Sigmoid colon (tissue), 7 donors: Measurements from ENCODE around the gene SLC12A5. TPM values are rescaled to one million over a fixed set of nuclear protein-coding genes. Genes with fewer than 3 reads are reported as not detected.

ENCODE experiments used
- polyA plus RNA-seq, 3 donors: library from polyadenylated mRNA; stranded (reverse); fragments of 200-250 nt; gene quantifications; one replicate each; pipeline ENCODE4 v1.2.3, GENCODE V29; 2013
- total RNA-seq, 4 donors: library from RNA; depleted of rRNA; stranded (reverse); fragments of >200 nt; gene quantifications; one replicate each; pipeline ENCODE4 v1.1.0, GENCODE V29; 2016
- donor health status: healthy with polysubstance abuse.
- donor health status: Bipolar disorder and iron deficiency.
- donor health status: healthy.

Gene SLC12A5
- total and polyA plus RNA-seq, 7 donors: 0.14 to 1.4 TPM; not detected in 5

Other genes with a start within 250 kb of the SLC12A5 start
- 1 to 10 TPM in 3 of 4 donors, not detected in 1; 2.9 to 7.7 (median 3.9) TPM for gene WFDC3, start 237.3 kb upstream of the SLC12A5 start, total RNA-seq
- 10 to 100 TPM in 2 of 3 donors, 1 to 10 TPM in 1; 4.6 to 19.2 (median 13.9) TPM for gene WFDC3, start 237.3 kb upstream of the SLC12A5 start, polyA plus RNA-seq
- 10 to 100 TPM; 33.0 to 59.9 (median 40.6) TPM for gene DNTTIP1, start 237.3 kb upstream of the SLC12A5 start, total RNA-seq
- gene DNTTIP1, start 237.3 kb upstream of the SLC12A5 start, polyA plus RNA-seq: 100 to 1,000 TPM in 1 of 3 donors, 10 to 100 TPM in 2; 51.9 to 107 (median 71.4) TPM
- gene UBE2C, start 216.6 kb upstream of the SLC12A5 start, total RNA-seq: 1 to 10 TPM in 1 of 4 donors, not detected in 3; 3.3 TPM
- gene UBE2C, start 216.6 kb upstream of the SLC12A5 start, polyA plus RNA-seq: 10 to 100 TPM; 12.6 to 90.3 (median 29.6) TPM
- gene TNNC2, start 201.9 kb upstream of the SLC12A5 start, total RNA-seq: 1 to 10 TPM in 1 of 4 donors, under 1 TPM in 1, not detected in 2; 0.95 to 1.6 TPM
- 10 to 100 TPM in 2 of 3 donors, 1 to 10 TPM in 1; 2.9 to 15.6 (median 10.2) TPM for gene TNNC2, start 201.9 kb upstream of the SLC12A5 start, polyA plus RNA-seq
- 10 to 100 TPM; 46.7 to 82.5 (median 52.2) TPM for gene SNX21, start 195.4 kb upstream of the SLC12A5 start, total RNA-seq
- 10 to 100 TPM; 10.4 to 16.8 (median 15.2) TPM for gene SNX21, start 195.4 kb upstream of the SLC12A5 start, polyA plus RNA-seq
- 10 to 100 TPM; 28.5 to 42.5 (median 35.0) TPM for gene ACOT8, start 171.8 kb upstream of the SLC12A5 start, total RNA-seq
- 100 to 1,000 TPM in 1 of 3 donors, 10 to 100 TPM in 2; 51.0 to 131 (median 80.5) TPM for gene ACOT8, start 171.8 kb upstream of the SLC12A5 start, polyA plus RNA-seq
- 1 to 10 TPM; 1.7 to 3.5 (median 2.9) TPM for gene ZSWIM3, start 171.6 kb upstream of the SLC12A5 start, total RNA-seq
- 1 to 10 TPM; 2.4 to 3.5 (median 2.5) TPM for gene ZSWIM3, start 171.6 kb upstream of the SLC12A5 start, polyA plus RNA-seq
- 1 to 10 TPM; 6.4 to 9.4 (median 7.1) TPM for gene ZSWIM1, start 148.0 kb upstream of the SLC12A5 start, total RNA-seq
- 1 to 10 TPM; 3.6 to 6.5 (median 3.9) TPM for gene ZSWIM1, start 148.0 kb upstream of the SLC12A5 start, polyA plus RNA-seq
- gene SPATA25, start 141.6 kb upstream of the SLC12A5 start, total RNA-seq: 1 to 10 TPM; 1.6 to 7.5 (median 3.0) TPM
- 1 to 10 TPM in 1 of 3 donors, not detected in 2; 1.7 TPM for gene SPATA25, start 141.6 kb upstream of the SLC12A5 start, polyA plus RNA-seq
- 10 to 100 TPM; 18.9 to 25.8 (median 20.3) TPM for gene NEURL2, start 138.0 kb upstream of the SLC12A5 start, total RNA-seq
- gene NEURL2, start 138.0 kb upstream of the SLC12A5 start, polyA plus RNA-seq: 1 to 10 TPM; 1.8 to 4.6 (median 3.9) TPM
- gene CTSA, start 137.9 kb upstream of the SLC12A5 start, total RNA-seq: 10 to 100 TPM; 45.7 to 79.5 (median 56.7) TPM
- 100 to 1,000 TPM in 2 of 3 donors, 10 to 100 TPM in 1; 64.9 to 203 (median 169) TPM for gene CTSA, start 137.9 kb upstream of the SLC12A5 start, polyA plus RNA-seq
- gene PLTP, start 117.1 kb upstream of the SLC12A5 start, total RNA-seq: 100 to 1,000 TPM in 3 of 4 donors, 10 to 100 TPM in 1; 68.7 to 296 (median 156) TPM
- gene PLTP, start 117.1 kb upstream of the SLC12A5 start, polyA plus RNA-seq: 10 to 100 TPM; 36.6 to 52.0 (median 47.4) TPM
- 10 to 100 TPM; 31.4 to 39.3 (median 32.5) TPM for gene PCIF1, start 94.5 kb upstream of the SLC12A5 start, total RNA-seq
- 10 to 100 TPM; 26.4 to 37.8 (median 27.2) TPM for gene PCIF1, start 94.5 kb upstream of the SLC12A5 start, polyA plus RNA-seq
- gene ZNF335, start 57.0 kb upstream of the SLC12A5 start, total RNA-seq: 10 to 100 TPM; 12.0 to 24.4 (median 14.9) TPM
- gene ZNF335, start 57.0 kb upstream of the SLC12A5 start, polyA plus RNA-seq: 10 to 100 TPM in 1 of 3 donors, 1 to 10 TPM in 2; 5.4 to 17.1 (median 5.5) TPM
- gene MMP9, start 20.3 kb upstream of the SLC12A5 start, total RNA-seq: under 1 TPM in 1 of 4 donors, not detected in 3; 0.27 TPM
- 10 to 100 TPM in 1 of 3 donors, 1 to 10 TPM in 1, under 1 TPM in 1; 0.60 to 27.1 (median 2.5) TPM for gene MMP9, start 20.3 kb upstream of the SLC12A5 start, polyA plus RNA-seq
- 10 to 100 TPM; 22.4 to 39.2 (median 29.5) TPM for gene NCOA5, start 60.7 kb downstream of the SLC12A5 start, total RNA-seq
- gene NCOA5, start 60.7 kb downstream of the SLC12A5 start, polyA plus RNA-seq: 10 to 100 TPM; 10.6 to 19.5 (median 11.4) TPM
- 10 to 100 TPM in 2 of 4 donors, 1 to 10 TPM in 2; 5.0 to 15.6 (median 11.1) TPM for gene CD40, start 89.1 kb downstream of the SLC12A5 start, total RNA-seq
- 10 to 100 TPM in 1 of 3 donors, 1 to 10 TPM in 2; 3.6 to 25.2 (median 7.9) TPM for gene CD40, start 89.1 kb downstream of the SLC12A5 start, polyA plus RNA-seq